NCI-H1694 treated with DMSO at 0.1 percent for 48 hours (cell line): ENCODE measurements around the gene TTLL5.
"Not testable (repeated sequence)": the region's sequence is repeated elsewhere in the genome, so short reads cannot be mapped to it uniquely, and the experiment has no call there.

Experiments
- DNase-seq: peaks from one replicate; lab custom pipeline; 2025; lab: John Stamatoyannopoulos, UW

Gene TTLL5

GRCh38 chr14:75831952-75832351, 170.9 kb downstream of the TTLL5 start:
- no peak for DNase-seq

GRCh38 chr14:75832621-75833297, 171.7 kb downstream of the TTLL5 start:
- no peak for DNase-seq

- DNase-seq = no peak
Observed at GRCh38 chr14:75833326-75834020, 172.4 kb downstream of the TTLL5 start.

- no peak for DNase-seq
Observed at GRCh38 chr14:75835156-75835725, 174.2 kb downstream of the TTLL5 start.

- no peak for DNase-seq
Observed at GRCh38 chr14:75835737-75836136, 174.7 kb downstream of the TTLL5 start.

- no peak for DNase-seq
Observed at GRCh38 chr14:75837151-75837787, 176.2 kb downstream of the TTLL5 start.

- DNase-seq = no peak
Observed at GRCh38 chr14:75840911-75841310, 179.9 kb downstream of the TTLL5 start.

- DNase-seq = no peak
Observed at GRCh38 chr14:75842551-75842950, 181.5 kb downstream of the TTLL5 start.

GRCh38 chr14:75844486-75844885, 183.4 kb downstream of the TTLL5 start:
- DNase-seq = no peak

- DNase-seq = no peak
Observed at GRCh38 chr14:75845136-75845804, 184.2 kb downstream of the TTLL5 start.

GRCh38 chr14:75846694-75847093, 185.6 kb downstream of the TTLL5 start:
- DNase-seq = not testable (repeated sequence)

GRCh38 chr14:75847584-75847983, 186.5 kb downstream of the TTLL5 start:
- no peak for DNase-seq

GRCh38 chr14:75848167-75848913, 187.3 kb downstream of the TTLL5 start:
- no peak for DNase-seq

- no peak for DNase-seq
Observed at GRCh38 chr14:75849300-75849895, 188.4 kb downstream of the TTLL5 start.

GRCh38 chr14:75851574-75851866, 190.5 kb downstream of the TTLL5 start:
- no peak for DNase-seq

- no peak for DNase-seq
Observed at GRCh38 chr14:75854111-75854799, 193.2 kb downstream of the TTLL5 start.

GRCh38 chr14:75857199-75857598, 196.2 kb downstream of the TTLL5 start:
- DNase-seq = no peak

GRCh38 chr14:75858362-75858761, 197.3 kb downstream of the TTLL5 start:
- no peak for DNase-seq

GRCh38 chr14:75859746-75860145, 198.7 kb downstream of the TTLL5 start:
- no peak for DNase-seq

GRCh38 chr14:75860561-75861160, 199.6 kb downstream of the TTLL5 start:
- no peak for DNase-seq
